ENCODE results near the gene VAMP5.

The VAMP5 gene

GRCh38 chr2:85589181-85589580 lies 5.0 kb downstream of the VAMP5 start:
- no peak overlapping the region for H3K4me3 ChIP-seq (ENCODE audit: low read depth in 1 of 2, low read length in 2 of 2)
- no peak for DNase-seq
- no peak overlapping the region for H3K27ac ChIP-seq (ENCODE audit: low read length)
- no peak overlapping the region for H3K4me2 ChIP-seq (ENCODE audit: insufficient read depth, low read length)
- no peaks in the 10 kb centered on the region for H3K9me3 ChIP-seq (ENCODE audit: insufficient read depth, low read length, severe bottlenecking)
- no peaks in the 10 kb centered on the region for H3K36me3 ChIP-seq (ENCODE audit: insufficient read depth, low read length)
- no peak overlapping the region for H3K9ac ChIP-seq (ENCODE audit: low read depth, low read length)
- H4K20me1 ChIP-seq (ENCODE audit: insufficient read depth, low read length), result peaks cover 3% of the 10 kb centered on the region; the same call in 1 of the 2 replicates
- peaks cover 25% of the 10 kb centered on the region for H3K4me1 ChIP-seq (ENCODE audit: insufficient read depth, low read length)
- no peak overlapping the region for H2AFZ ChIP-seq (ENCODE audit: low read depth, low read length)
- no peaks in the 10 kb centered on the region for H3K27me3 ChIP-seq (ENCODE audit: insufficient read depth, low read length, poor library complexity)
- no peak for TF ChIP-seq EZH2 (IDR thresholded peaks at IDR 0.05; ENCODE audit: borderline replicate concordance, low read depth, low read length, severe bottlenecking)
- TF ChIP-seq, protein P1, sequence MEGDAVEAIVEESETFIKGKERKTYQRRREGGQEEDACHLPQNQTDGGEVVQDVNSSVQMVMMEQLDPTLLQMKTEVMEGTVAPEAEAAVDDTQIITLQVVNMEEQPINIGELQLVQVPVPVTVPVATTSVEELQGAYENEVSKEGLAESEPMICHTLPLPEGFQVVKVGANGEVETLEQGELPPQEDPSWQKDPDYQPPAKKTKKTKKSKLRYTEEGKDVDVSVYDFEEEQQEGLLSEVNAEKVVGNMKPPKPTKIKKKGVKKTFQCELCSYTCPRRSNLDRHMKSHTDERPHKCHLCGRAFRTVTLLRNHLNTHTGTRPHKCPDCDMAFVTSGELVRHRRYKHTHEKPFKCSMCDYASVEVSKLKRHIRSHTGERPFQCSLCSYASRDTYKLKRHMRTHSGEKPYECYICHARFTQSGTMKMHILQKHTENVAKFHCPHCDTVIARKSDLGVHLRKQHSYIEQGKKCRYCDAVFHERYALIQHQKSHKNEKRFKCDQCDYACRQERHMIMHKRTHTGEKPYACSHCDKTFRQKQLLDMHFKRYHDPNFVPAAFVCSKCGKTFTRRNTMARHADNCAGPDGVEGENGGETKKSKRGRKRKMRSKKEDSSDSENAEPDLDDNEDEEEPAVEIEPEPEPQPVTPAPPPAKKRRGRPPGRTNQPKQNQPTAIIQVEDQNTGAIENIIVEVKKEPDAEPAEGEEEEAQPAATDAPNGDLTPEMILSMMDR (IDR thresholded peaks at IDR 0.05; ENCODE audit: borderline replicate concordance, extremely low read depth, low read length, poor library complexity, severe bottlenecking), result no peak
- H3K79me2 ChIP-seq (ENCODE audit: insufficient read depth, low read length), result peaks cover 11% of the 10 kb centered on the region; the same call in 1 of the 2 replicates
- ATAC-seq (ENCODE audit: insufficient read depth, low read depth), result no peak

- H3K4me2 ChIP-seq (ENCODE audit: insufficient read depth, low read length), result no peak overlapping the region
- H3K4me3 ChIP-seq (ENCODE audit: low read depth in 1 of 2, low read length in 2 of 2), result no peak overlapping the region
- no peak overlapping the region for H3K27ac ChIP-seq (ENCODE audit: low read length)
- no peaks in the 10 kb centered on the region for H3K9me3 ChIP-seq (ENCODE audit: insufficient read depth, low read length, severe bottlenecking)
- ATAC-seq (ENCODE audit: insufficient read depth, low read depth), result no peak
- no peak overlapping the region for H3K9ac ChIP-seq (ENCODE audit: low read depth, low read length)
- TF ChIP-seq, protein P1 (IDR thresholded peaks at IDR 0.05; ENCODE audit: borderline replicate concordance, extremely low read depth, low read length, poor library complexity, severe bottlenecking), result no peak
- no peak for TF ChIP-seq EZH2 (IDR thresholded peaks at IDR 0.05; ENCODE audit: borderline replicate concordance, low read depth, low read length, severe bottlenecking)
- peaks cover 3% of the 10 kb centered on the region; the same call in 1 of the 2 replicates for H4K20me1 ChIP-seq (ENCODE audit: insufficient read depth, low read length)
- no peak overlapping the region for H2AFZ ChIP-seq (ENCODE audit: low read depth, low read length)
- no peaks in the 10 kb centered on the region for H3K36me3 ChIP-seq (ENCODE audit: insufficient read depth, low read length)
- H3K27me3 ChIP-seq (ENCODE audit: insufficient read depth, low read length, poor library complexity), result no peaks in the 10 kb centered on the region
- DNase-seq, result no peak
- H3K79me2 ChIP-seq (ENCODE audit: insufficient read depth, low read length), result peaks cover 16% of the 10 kb centered on the region
- H3K4me1 ChIP-seq (ENCODE audit: insufficient read depth, low read length), result peaks cover 25% of the 10 kb centered on the region
Observed at GRCh38 chr2:85589982-85590791, 6.0 kb downstream of the VAMP5 start.

DNA sequence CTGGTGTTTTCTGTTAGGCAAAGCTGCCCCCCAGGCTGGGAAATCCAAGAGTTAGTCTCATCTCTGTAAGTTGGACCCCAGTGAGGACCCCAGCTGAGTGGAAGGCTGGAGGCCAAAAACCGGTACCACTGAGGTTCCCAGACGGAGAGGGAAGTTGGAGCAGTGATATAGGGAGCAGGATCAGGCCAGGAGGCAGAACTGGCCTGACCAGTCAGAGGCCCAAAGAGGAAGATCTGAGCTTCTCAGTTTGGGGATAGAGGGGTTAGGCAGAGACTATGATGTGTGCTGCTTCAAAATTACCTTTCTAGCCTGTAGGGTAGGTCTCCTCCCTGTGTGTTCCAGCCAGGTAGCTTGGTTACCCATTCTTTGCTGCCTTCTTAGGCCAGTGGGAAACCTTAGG lies 6.7 kb downstream of the VAMP5 start:
- Histone ChIP-seq H3K79me2 (ENCODE audit: insufficient read depth, low read length) (peaks cover 16% of the 10 kb centered on the region), H3K9me3 (ENCODE audit: insufficient read depth, low read length, severe bottlenecking) (no peaks in the 10 kb centered on the region), H3K27ac (ENCODE audit: low read length) (no peak overlapping the region), H3K4me2 (ENCODE audit: insufficient read depth, low read length) (no peak overlapping the region), H3K36me3 (ENCODE audit: insufficient read depth, low read length) (no peaks in the 10 kb centered on the region), H3K27me3 (ENCODE audit: insufficient read depth, low read length, poor library complexity) (no peaks in the 10 kb centered on the region), H2AFZ (ENCODE audit: low read depth, low read length) (no peak overlapping the region), H3K4me1 (ENCODE audit: insufficient read depth, low read length) (peaks cover 17% of the 10 kb centered on the region), H3K4me3 (ENCODE audit: low read depth in 1 of 2, low read length in 2 of 2) (no peak overlapping the region), H4K20me1 (ENCODE audit: insufficient read depth, low read length) (peaks cover 3% of the 10 kb centered on the region; the same call in 1 of the 2 replicates), H3K9ac (ENCODE audit: low read depth, low read length) (no peak overlapping the region)
- ATAC-seq (ENCODE audit: insufficient read depth, low read depth), result no peak
- TF ChIP-seq EZH2 (IDR thresholded peaks at IDR 0.05; ENCODE audit: borderline replicate concordance, low read depth, low read length, severe bottlenecking), result no peak
- TF ChIP-seq, protein P1 (IDR thresholded peaks at IDR 0.05; ENCODE audit: borderline replicate concordance, extremely low read depth, low read length, poor library complexity, severe bottlenecking), result no peak
- DNase-seq, result no peak
